Left hindlimb (tissue), 1 donor: ENCODE data around the gene ABL2.
"Not testable (repeated sequence)": the region's sequence is repeated elsewhere in the genome, so short reads cannot be mapped to it uniquely, and the experiment has no call there.

Experiments used
- DNase-seq: peaks from one replicate; pipeline ENCODE4 v3.0.0-alpha.2; 2018

The ABL2 gene

GRCh38 chr1:179168536-179168935, 60.9 kb downstream of the ABL2 start:
- no peak for DNase-seq

DNA sequence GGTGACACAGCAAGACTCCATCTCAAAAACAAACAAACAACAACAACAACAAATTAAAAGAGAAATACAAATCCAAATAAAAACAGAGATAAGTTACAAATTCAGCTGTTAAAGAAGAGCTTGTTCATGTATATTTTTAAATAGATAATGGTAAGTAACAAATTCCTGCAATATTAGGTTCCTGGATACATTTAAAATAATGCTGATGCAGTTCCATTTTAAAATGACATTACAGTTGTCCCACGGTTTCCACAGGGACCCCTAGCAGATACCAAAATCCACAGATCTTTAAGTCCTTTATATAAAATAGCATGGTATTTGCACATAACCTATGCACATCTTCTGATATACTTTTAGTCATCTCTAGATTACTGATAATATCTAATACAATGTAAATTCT, 61.5 kb downstream of the ABL2 start:
- DNase-seq = no peak

GRCh38 chr1:179167418-179167777, 62.1 kb downstream of the ABL2 start:
- DNase-seq = no peak

GRCh38 chr1:179166663-179167417, 62.6 kb downstream of the ABL2 start:
- no peak for DNase-seq

DNA sequence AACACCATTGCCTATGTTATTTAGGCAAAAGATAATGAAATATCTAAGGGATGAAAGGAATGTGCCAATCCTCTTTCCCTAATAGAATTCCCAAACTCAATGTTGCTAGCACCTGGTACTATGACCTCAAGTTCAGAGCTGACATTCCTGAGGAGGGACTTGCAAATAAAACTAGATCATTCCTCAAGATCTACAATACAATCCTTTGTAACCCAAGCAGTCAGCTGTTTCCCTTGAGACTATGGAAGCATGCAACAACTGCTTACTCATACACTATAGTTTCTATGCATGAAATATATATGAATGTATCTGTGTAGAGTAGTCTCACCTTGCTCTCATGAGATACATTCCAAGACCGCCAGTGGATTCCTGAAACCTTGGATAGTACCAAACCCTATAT, 65.0 kb downstream of the ABL2 start:
- DNase-seq = no peak

DNA sequence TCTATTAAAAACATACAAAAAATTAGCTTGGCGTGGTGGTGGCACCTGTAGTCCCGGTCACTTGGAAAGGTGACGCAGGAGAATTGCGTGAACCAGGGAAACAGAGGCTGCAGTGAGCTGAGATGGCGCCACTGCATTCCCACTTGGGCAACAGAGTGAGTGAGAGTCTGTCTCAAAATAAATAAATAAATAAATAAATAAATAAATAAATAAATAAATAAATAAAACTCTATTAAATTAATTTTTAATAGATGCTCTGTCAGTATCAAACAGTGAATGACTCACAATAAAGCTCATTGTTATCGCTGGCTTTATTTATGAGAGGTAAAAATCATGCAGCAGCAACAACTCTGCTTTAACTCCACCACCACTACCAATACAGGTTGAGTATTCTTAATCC, 72.8 kb downstream of the ABL2 start:
- no peak for DNase-seq

- no peak for DNase-seq
These were observed 73.5 kb downstream of the ABL2 start for GRCh38 chr1:179156026-179156425.

- DNase-seq = no peak
These were observed 73.9 kb downstream of the ABL2 start for GRCh38 chr1:179155615-179156014.

DNA sequence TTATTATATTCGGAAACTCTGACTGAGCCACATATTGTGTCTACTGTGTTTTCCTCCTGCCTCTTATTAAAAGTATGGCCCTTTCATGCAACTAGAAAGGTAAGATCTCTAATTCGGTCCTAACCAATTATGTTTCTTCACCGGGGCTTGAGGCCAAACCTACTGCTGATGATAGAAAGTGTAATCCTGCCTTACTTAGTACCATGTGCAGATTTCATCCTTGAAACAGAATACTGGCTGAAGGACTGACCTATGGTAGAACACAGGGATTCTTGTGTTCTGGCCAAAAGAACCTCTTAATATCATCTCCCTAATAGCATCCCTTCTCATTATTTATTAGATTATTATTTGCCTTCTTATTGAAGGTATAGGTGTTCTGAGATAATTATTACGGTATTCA, 75.0 kb downstream of the ABL2 start:
- DNase-seq = no peak

DNA sequence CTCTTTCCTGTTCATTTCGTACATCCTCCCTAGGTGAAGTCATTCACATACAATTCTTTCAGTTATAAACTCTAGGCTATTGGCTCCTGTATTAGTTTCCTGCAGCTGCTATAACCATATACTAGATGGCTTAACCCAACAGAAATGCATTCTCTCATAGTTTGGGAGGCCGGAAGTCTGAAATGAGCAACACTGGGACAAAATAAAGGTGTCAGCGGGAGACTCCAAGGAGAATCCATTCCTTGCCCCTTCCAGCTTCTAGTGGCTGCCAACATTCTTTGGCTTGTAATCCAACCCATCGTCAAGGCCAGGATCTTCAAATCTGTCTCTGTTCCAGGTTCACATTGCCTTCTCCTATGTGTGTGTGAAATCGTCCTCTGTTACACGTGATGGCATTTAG, 76.3 kb downstream of the ABL2 start:
- DNase-seq = no peak

DNA sequence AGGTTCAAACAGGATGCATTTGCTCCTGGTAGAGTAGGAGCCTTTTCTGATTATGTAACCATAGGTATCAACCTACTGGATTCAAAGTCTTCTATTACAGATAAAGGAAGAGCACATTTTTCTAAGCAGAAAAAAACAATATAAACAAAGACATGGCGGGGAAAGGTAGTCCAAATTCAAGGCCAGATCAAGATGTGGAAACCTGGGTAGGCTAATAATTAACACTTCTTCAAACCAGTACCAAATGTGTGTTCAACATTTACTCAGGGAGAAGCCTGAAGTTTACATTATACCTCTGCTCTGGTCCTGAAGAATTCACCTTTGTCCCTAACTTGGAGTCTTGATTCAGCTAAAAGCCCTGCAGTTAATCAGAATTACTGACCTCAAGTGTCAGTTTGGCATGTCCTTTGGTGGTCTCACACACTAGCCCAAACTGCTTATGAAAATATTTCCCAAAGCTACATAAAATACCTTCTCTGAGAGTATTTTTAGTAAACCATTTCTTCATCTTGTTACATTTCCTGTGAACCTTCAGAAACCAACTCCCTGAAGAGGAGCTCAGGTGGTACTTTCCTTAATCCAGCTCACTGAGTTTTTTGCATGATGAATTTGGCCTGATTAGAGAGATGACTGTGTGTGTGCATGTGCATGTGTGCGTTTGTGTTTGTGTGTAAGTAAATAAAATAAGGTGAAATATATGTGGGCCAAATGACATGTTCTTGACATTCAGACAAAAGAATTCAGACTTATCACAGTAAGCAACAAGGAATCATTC, 77.4 kb downstream of the ABL2 start:
- DNase-seq = no peak

DNA sequence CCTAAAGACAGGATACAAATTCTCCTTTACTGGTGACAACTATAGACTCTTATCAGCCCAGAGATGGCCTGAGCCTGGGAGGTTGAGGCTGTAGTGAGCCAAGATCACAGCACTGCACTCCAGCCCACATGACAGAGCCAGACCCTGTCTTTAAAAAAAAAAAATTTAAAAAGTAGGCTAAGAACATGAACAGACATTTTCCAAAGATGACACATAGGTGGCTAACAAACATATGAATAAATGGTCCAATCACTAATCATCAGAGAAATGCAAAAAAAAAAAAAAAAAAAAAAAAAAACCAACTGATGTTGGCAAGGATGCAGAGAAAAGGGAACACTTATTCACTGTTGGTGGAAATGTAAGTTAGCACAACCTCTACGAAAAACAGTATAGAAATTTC, 82.6 kb downstream of the ABL2 start:
- no peak for DNase-seq

- no peak for DNase-seq
These were observed 83.0 kb downstream of the ABL2 start for GRCh38 chr1:179146476-179146875.

DNA sequence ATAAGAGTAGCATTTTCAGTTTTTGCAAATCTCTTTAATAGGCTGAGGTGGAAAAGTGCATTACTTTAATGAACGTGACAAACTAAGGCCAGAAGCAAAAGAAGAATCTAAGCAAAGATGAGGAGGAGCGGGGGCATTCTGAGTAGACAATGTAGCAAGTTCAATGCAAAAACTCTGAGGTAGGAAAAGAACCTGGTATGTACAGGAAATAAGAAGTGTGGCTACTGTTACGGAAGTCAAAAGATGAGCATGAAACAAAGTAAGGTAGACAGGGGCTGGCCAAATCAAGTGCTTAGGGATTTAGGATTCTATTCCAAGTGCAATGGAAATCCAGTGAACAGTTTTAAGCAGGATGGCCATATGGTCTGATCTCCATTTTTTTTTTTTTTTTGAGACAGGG, 84.0 kb downstream of the ABL2 start:
- no peak for DNase-seq

DNA sequence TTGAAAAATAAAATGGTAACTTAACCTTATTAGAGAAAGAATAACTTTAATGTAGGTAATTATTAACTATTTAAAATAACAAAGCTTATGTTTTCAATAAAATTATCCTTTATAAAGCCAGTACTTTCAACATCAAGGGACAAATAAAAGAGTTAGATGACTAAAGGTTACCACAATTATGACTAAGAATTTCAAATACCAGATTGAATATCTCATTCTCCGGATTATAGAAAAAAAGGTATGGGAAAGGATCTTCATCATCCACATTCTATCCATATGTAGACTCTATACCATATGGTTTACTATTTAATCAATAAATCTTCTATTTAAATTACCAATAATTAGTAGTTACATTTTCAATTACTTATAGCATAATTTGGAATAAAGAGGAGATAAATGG, 84.9 kb downstream of the ABL2 start:
- no peak for DNase-seq

- no peak for DNase-seq
These were observed 86.2 kb downstream of the ABL2 start for GRCh38 chr1:179143322-179143721.

GRCh38 chr1:179142889-179143299, 86.6 kb downstream of the ABL2 start:
- no peak for DNase-seq

DNA sequence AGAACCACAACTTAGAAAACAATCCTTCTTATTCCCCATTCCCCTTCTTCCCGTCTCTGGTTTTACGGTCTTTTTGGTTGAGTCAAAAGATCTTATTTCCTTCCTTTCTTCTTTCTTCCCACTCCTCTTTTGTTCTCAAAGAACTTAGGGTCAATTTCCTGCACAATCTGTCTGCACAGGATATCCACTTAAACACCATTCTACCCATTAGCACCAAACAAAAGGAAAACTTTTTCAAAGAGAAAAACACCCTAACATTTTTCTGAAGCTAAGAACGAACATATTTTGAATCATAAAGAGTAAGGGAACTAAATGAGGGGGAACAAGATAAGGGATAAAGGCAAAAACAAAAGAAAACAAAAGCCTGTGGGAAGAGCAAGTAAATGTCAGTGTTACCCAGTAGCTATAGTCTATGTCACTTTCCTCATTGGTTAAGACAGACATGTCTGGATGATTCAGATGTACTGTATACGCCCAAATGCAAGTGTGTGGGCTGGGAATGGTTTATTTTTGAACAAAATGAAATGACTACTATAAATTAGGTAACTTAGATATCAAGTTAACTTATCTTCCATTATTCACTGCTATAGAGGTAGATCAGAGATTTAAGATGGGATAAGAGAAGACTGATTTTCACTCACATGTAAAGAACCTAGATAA, 87.8 kb downstream of the ABL2 start:
- DNase-seq = no peak

GRCh38 chr1:179138755-179139154, 90.7 kb downstream of the ABL2 start:
- DNase-seq = not testable (repeated sequence)

GRCh38 chr1:179137617-179138255, 91.7 kb downstream of the ABL2 start:
- no peak for DNase-seq

- not testable (repeated sequence) for DNase-seq
These were observed 93.8 kb downstream of the ABL2 start for GRCh38 chr1:179135707-179136106.

DNA sequence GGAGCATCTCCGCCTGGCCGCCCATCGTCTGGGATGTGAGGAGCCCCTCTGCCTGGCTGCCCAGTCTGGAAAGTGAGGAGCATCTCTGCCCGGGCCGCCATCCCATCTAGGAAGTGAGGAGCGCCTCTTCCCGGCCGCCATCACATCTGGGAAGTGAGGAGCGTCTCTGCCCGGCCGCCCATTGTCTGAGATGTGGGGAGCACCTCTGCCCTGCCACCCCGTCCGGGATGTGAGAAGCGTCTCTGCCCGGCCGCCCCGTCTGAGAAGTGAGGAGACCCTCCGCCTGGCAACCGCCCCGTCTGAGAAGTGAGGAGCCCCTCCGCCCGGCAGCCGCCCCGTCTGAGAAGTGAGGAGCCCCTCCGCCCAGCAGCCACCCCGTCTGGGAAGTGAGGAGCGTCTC, 94.3 kb downstream of the ABL2 start:
- not testable (repeated sequence) for DNase-seq

GRCh38 chr1:179129702-179130473, 99.6 kb downstream of the ABL2 start:
- DNase-seq = no peak
